B cell (primary cell): ENCODE measurements around the gene TJP2.

Source experiments
- CTCF ChIP-seq: fragments of 200-600 bp; IDR thresholded peaks from one replicate; pipeline ENCODE4 v1.8.0; 2022; ENCODE audit warnings: antibody characterized with exemption, mild to moderate bottlenecking
- EZH2 ChIP-seq: IDR thresholded peaks from 2 replicates; pipeline ENCODE4 v1.6.1; 2012; ENCODE audit warnings: borderline replicate concordance, low read depth, mild to moderate bottlenecking, moderate library complexity, low read length; ENCODE audit not compliant: insufficient read depth, poor library complexity, severe bottlenecking

GRCh38 chr9:69204849-69205248 is 30.8 kb downstream of the TJP2 start:
- no peak for TF ChIP-seq EZH2
- no peak for TF ChIP-seq CTCF
